Right ventricle myocardium inferior (tissue), 1 donor: ENCODE data around the gene GAN. TPM values are rescaled to one million over a fixed set of nuclear protein-coding genes. Genes with fewer than 3 reads are reported as not detected.

Experiments used
- ATAC-seq: fragments of 200-7000 bp; cut with Tn5 transposase; one replicate; pipeline ENCODE4 v1.9.1; 2020; ENCODE audit warnings: mild to moderate bottlenecking, moderate library complexity
- DNase-seq: peaks from one replicate; pipeline ENCODE4 v3.0.0; 2021; ENCODE audit errors: missing footprints
- intact Hi-C: fragments of 100-400 bp; cut with DNase I; formaldehyde crosslinking; loops from one replicate; pipeline ENCODE4 v1.11.0; 2022
- long read RNA-seq: library from polyadenylated mRNA; unstranded; transcript quantifications from one replicate; pipeline ENCODE4 v2.0.0, GENCODE V29; 2021
- total RNA-seq: library from RNA; stranded (reverse); fragmentation: NEBNext Ultra II Directional; extraction: Animal tissue kit (Norgen Biotek cat#: 25700); gene quantifications from one replicate; pipeline ENCODE4 v1.2.1, GENCODE V29; 2021
- donor health status: DM: no; HTN: yes; CAD: no; lungs with severe emphysema.

Gene GAN, protein sequence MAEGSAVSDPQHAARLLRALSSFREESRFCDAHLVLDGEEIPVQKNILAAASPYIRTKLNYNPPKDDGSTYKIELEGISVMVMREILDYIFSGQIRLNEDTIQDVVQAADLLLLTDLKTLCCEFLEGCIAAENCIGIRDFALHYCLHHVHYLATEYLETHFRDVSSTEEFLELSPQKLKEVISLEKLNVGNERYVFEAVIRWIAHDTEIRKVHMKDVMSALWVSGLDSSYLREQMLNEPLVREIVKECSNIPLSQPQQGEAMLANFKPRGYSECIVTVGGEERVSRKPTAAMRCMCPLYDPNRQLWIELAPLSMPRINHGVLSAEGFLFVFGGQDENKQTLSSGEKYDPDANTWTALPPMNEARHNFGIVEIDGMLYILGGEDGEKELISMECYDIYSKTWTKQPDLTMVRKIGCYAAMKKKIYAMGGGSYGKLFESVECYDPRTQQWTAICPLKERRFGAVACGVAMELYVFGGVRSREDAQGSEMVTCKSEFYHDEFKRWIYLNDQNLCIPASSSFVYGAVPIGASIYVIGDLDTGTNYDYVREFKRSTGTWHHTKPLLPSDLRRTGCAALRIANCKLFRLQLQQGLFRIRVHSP
- 8.5 TPM for total RNA-seq
- long read RNA-seq, full-length matches to known transcripts, result 1 of 1 reads
- long read RNA-seq, partial matches to known transcripts, result 0 of 1 reads
- long read RNA-seq, other reads (novel, unspliced or antisense), result 0 of 1 reads

GRCh38 chr16:81314603-81315270 lies at the start of gene GAN:
Gene GAN, plus strand, starts transcription at chr16:81314962. Its CDS starts 152 bp downstream, at chr16:81315114.
- intact Hi-C loops, result loop anchor here (5.0 to 10.0 kb wide), 3 partner anchors 50 to 277 kb away; partner anchors contain the start of gene ATMIN
- DNase-seq (peak; percentile 98), ATAC-seq (peak; percentile 97)

DNA sequence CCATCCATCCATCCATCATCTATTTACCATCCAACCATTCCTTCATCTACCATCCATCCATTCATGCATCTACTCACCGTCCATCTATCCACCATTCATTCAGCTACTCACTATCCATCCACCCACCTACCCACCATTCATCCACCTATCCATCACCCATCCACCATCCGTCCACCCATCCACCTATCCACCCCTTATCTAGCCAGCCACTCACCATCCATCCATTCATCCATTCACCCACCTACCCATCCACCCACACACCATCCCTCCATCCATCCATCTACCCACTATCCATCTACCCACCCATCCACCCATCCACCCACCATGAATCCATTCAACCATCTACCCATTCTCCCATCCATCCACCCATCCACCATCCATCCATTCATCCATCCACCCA lies 49.7 kb upstream of the GAN start:
- no peak for DNase-seq
- intact Hi-C loops, result loop anchor here (10.0 kb wide), 1 partner anchor 50 kb away; the partner anchor contains the start of gene GAN
- ATAC-seq, result no peak

DNA sequence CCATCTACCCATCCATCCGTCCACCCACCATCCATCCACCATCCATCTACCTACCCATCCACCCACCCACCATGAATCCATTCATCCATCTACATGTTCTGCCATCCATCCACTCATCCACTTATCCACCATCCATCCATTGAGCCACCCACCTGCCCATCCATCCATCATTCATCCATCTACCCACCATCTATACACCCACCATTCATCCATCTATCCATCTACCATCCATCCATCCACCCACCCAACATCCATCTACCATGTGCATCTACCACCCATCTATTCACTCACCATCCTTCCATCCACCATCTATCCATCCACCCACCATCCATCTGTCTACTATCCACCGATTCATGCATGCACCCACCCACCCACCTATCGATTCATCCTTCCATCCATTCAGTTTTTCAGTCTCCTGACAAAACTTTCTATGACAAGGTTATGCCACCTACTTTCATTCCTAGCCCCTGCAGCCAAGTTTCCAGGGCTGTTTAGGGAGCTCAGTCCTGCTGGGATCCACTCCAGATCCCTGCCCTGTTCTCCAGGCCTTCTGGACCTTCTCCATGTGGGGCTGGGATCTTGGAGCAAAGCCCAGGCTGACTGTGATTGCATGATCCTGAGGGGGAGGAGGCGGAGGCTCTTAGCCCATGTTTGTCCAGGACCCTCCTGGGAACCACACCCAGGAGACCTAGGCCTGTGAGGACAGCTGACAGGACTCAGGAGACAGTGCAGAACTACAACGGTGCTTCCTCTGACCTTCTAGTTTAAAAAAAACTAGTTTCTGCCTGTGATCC lies 48.9 kb upstream of the GAN start:
- intact Hi-C loops, result loop anchor here (10.0 kb wide), 1 partner anchor 49 kb away; the partner anchor contains the start of gene GAN

GRCh38 chr16:81266680-81267095 lies 48.1 kb upstream of the GAN start:
- intact Hi-C loops, result loop anchor here (10.0 kb wide), 1 partner anchor 48 kb away; the partner anchor contains the start of gene GAN
- no peak for DNase-seq
- ATAC-seq, result peak; percentile 8

More for the DNA sequence above, 48.9 kb upstream of the GAN start:
- peak; percentile 94 for ATAC-seq
- DNase-seq, result peak; percentile 86

GRCh38 chr16:81268509-81268908 lies 46.3 kb upstream of the GAN start:
- DNase-seq, result no peak
- no peak for ATAC-seq
- intact Hi-C loops, result loop anchor here (10.0 kb wide), 1 partner anchor 46 kb away; the partner anchor contains the start of gene GAN

GRCh38 chr16:81273223-81273950 lies 41.4 kb upstream of the GAN start:
- ATAC-seq (no peak), DNase-seq (no peak)
- intact Hi-C loops, result no loop called here

DNA sequence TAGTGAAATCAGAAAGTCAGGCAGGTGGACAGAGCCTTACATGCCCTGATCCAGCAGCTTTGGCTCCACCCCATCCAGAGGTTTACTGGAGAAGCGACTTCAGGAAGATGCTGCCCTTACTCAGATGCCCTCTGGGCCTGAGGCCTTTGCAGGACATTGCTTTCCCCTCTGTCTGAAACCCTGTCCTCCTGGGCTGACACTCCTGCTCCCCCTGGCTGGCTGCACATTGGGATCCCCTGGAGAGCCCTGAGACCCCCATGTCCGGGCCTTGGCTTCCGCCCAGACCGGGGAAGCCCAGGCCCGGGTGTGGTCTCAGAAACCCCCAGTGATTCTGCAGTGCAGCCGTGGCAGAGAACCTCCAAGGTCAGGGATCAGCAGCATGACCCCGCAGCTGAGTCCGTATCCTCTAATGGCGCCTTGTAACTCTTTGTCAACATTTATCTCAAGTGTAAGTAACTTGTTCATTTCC lies 39.7 kb upstream of the GAN start:
- ATAC-seq (no peak), DNase-seq (no peak)
- intact Hi-C loops, result no loop called here

DNA sequence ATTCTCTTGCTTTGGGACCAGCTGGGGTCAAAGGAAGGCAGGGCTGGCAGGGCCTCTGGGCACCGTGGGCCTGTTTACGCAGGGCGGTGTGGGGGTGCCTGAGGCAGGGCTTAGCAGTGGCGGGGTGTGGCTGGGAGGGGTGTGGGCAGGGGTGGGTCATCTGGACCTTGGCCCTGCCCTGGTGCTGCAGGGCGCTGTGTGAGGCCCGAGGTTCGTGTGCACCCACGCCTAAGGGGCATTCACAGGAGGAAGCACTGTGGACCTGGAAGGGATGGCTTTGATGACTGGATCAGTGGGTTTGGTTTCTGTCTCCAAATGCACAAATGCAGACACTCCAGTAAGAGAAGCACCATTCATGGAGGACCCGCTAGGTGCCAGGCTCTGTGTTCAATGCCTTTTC lies 39.0 kb upstream of the GAN start:
- ATAC-seq (no peak), DNase-seq (no peak)
- intact Hi-C loops, result no loop called here

DNA sequence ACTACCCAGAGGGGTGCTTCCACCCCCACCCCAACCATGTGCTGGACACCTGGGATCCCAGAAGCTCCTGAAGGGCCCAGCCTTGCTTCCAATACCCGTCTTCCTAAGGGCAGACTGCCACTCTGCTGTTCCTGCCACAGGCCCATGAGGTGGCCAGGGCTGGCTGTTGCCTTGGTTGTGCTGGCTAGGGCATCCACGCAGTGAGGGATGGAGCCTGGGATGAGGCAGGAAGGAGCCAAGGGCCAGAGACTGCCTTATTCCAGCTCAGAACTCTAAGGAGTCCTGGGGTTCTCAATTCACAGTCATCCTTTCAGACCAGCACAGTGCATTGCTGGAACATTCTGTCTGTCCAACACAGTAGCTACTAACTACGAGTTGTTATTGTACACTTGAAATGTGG lies 38.4 kb upstream of the GAN start:
- DNase-seq (no peak), ATAC-seq (no peak)
- intact Hi-C loops, result no loop called here

GRCh38 chr16:81277541-81278080 lies 37.2 kb upstream of the GAN start:
- no peak for DNase-seq
- intact Hi-C loops, result no loop called here
- no peak for ATAC-seq

DNA sequence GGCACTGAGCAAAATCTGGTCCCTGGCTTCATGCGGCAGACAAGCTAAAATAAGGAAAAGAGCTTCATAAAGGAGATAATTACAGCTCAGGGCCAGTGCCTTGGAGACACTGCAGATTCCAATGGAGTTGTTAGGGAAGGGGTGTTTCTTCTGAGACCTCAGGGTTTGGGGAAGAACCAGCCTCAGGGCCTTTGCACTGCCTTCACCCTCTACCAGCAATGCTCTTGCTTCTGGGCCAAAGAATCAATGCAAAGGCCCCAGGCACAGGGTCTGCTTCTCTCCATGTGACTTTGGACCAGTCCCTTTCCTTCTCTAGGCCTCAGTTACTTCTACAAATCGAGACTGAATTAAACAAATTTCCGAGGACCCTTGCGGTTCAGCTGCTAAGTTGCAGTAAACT lies 36.2 kb upstream of the GAN start:
- DNase-seq (no peak), ATAC-seq (no peak)
- intact Hi-C loops, result no loop called here

DNA sequence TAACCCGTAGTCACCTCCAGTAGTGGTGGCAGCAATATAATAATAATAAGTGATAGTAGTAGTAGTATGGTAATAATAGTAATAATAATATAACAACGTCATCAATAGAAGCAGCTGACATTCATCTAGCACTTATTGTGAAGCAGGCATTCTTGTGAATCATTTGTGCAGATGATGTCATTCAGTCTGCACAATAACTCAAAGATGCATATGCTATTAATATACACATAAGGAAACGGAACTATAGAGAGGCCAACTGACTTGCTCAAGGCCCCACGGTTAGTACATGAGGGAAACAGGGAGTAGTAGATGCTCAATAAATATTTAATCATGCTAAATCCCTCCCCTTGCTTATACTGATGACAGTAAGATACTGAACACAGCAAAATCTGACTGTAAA lies 35.4 kb upstream of the GAN start:
- ATAC-seq, result no peak
- intact Hi-C loops, result no loop called here
- no peak for DNase-seq

DNA sequence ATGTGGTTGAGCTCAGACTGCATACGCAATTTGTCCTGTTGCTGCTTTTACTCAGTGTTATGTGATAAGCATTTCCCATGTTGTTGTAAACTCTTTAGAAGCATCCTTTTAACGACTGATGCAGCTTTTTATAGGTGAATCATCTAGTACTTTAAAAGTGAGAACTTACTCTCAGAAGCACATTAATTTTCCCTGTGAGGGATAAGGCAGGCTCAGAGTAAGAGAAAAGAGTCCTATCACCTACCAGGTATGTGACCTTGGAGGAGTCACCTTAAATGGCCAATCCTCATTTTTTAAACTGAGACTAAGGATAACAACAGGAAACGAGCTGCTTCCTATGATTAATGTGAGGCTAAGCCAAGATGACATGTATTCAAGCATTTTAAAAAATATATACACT lies 34.4 kb upstream of the GAN start:
- ATAC-seq (no peak), DNase-seq (no peak)
- intact Hi-C loops, result no loop called here

DNA sequence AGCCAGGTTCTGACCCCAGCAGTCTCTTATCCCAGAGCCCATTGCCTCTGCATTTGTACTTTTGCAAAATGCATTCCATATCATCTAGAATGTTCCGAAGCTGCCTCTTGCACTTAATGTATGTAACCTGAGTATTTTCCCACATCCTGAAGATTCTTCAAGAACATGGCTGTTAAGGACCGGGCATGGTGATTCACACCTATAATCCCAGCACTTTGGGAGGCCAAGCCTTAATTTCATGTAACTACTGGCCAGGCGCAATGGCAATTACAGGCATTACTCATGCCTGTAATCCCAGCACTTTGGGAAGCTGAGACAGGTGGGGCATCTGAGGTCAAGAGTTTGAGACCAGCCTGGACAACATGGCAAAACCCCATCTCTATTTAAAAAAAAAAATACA lies 31.7 kb upstream of the GAN start:
- intact Hi-C loops, result no loop called here
- no peak for DNase-seq
- no peak for ATAC-seq

GRCh38 chr16:81284995-81285600 lies 29.7 kb upstream of the GAN start:
- ATAC-seq, result no peak

GRCh38 chr16:81286190-81286589 lies 28.6 kb upstream of the GAN start:
- ATAC-seq (no peak), DNase-seq (no peak)
- intact Hi-C loops, result no loop called here

More at GRCh38 chr16:81284995-81285600, 29.7 kb upstream of the GAN start:
- intact Hi-C loops, result no loop called here
- DNase-seq, result no peak

DNA sequence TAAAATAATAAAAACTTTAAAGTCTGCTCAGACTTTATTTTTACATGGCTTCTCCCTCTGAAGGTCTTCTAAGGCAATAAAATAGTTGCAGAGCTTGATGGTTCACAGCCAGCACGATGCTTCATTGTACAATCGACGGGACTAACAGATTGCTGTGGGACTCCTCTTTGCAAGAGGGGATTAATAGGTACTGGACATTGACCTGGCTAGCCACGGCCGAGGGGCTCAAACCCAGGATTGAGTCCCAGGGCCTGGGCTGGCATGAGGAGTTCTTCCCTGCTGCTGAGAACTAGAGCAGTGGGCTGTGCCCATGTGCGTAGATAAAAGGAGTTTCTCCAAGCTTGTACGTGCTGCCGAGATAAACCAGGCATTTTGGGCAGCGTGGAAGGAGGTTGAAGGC lies 23.6 kb upstream of the GAN start:
- intact Hi-C loops, result no loop called here
- ATAC-seq (no peak), DNase-seq (no peak)
